Measurements from ENCODE around the gene HBA1. TPM values are rescaled to one million over a fixed set of nuclear protein-coding genes. Genes with fewer than 3 reads are reported as not detected.
A peak's percentile ranks its signal among the peaks of the same experiment; 100 is the strongest.
"Not testable (repeated sequence)": the region's sequence is repeated elsewhere in the genome, so short reads cannot be mapped to it uniquely, and the experiment has no call there.

Gene HBA1
- total RNA-seq, 1 experiment from 2014 or later = not detected

- H3K36me3 ChIP-seq (ENCODE audit: low read depth, low read length); BruUV-seq (replicated peaks); H3K9ac ChIP-seq (ENCODE audit: low read length); H3K4me3 ChIP-seq (ENCODE audit: low read length); ATAC-seq; H4K20me1 ChIP-seq (ENCODE audit: low read length); H3K79me2 ChIP-seq (ENCODE audit: low read length); POLR2A ChIA-PET (ENCODE audit: unreplicated experiment); H2AFZ ChIP-seq (ENCODE audit: low read length); intact Hi-C loops (cut with micrococcal nuclease); H3K4me1 ChIP-seq (ENCODE audit: insufficient read depth, low read length); H3K9me3 ChIP-seq (ENCODE audit: low read length); CTCF ChIA-PET; DNase-seq; H3K9me2 ChIP-seq (replicated peaks; ENCODE audit: low read length); H3K4me2 ChIP-seq (ENCODE audit: low read length); H3K27ac ChIP-seq (ENCODE audit: low read length); H3F3A ChIP-seq (ENCODE audit: low read length, unreplicated experiment); H3K27me3 ChIP-seq (ENCODE audit: low read length): not testable (repeated sequence)
Observed at GRCh38 chr16:153550-154216, 22.8 kb upstream of the HBA1 start.

GRCh38 chr16:154217-155030 is 22.1 kb upstream of the HBA1 start:
- H3K27ac ChIP-seq (ENCODE audit: low read length) = no peak overlapping the region
- peak overlapping the region; percentile 41 for H3K9ac ChIP-seq (ENCODE audit: low read length)
- ATAC-seq (peak; percentile 42), DNase-seq (no peak)
- intact Hi-C loops (cut with micrococcal nuclease) = no loop called here
- H3K9me3 ChIP-seq (ENCODE audit: low read length) = no peaks in the 10 kb centered on the region
- no peaks in the 10 kb centered on the region for H3K36me3 ChIP-seq (ENCODE audit: low read depth, low read length)
- no peaks in the 10 kb centered on the region for H4K20me1 ChIP-seq (ENCODE audit: low read length)
- H2AFZ ChIP-seq (ENCODE audit: low read length) = peak overlapping the region; percentile 95
- peak overlapping the region; percentile 74 for H3K4me3 ChIP-seq (ENCODE audit: low read length)
- no peaks in the 10 kb centered on the region for H3K9me2 ChIP-seq (replicated peaks; ENCODE audit: low read length)
- H3K79me2 ChIP-seq (ENCODE audit: low read length) = no peaks in the 10 kb centered on the region
- peak overlapping the region; percentile 97 for H3K4me2 ChIP-seq (ENCODE audit: low read length)
- no TSS peak for BruUV-seq (replicated peaks)
- H3K4me1 ChIP-seq (ENCODE audit: insufficient read depth, low read length) = peaks cover 7% of the 10 kb centered on the region; the same call in 1 of the 2 replicates
- POLR2A ChIA-PET (ENCODE audit: unreplicated experiment) = no interaction called here
- H3F3A ChIP-seq (ENCODE audit: low read length, unreplicated experiment) = no peaks in the 10 kb centered on the region
- H3K27me3 ChIP-seq (ENCODE audit: low read length) = no peaks in the 10 kb centered on the region
- TF ChIP-seq EZH2phosphoT487 (IDR thresholded peaks at IDR 0.05; ENCODE audit: borderline replicate concordance, low read length) (no peak), CTCF (conservative IDR thresholded peaks at IDR 0.05; ENCODE audit: low read depth, low read length) (no peak), EZH2 (IDR thresholded peaks at IDR 0.05; ENCODE audit: low read length, unreplicated experiment) (no peak)
- CTCF ChIA-PET = no interaction called here

GRCh38 chr16:155031-155398 is 21.5 kb upstream of the HBA1 start:
- TF ChIP-seq CTCF (conservative IDR thresholded peaks at IDR 0.05; ENCODE audit: low read depth, low read length) (no peak), EZH2 (IDR thresholded peaks at IDR 0.05; ENCODE audit: low read length, unreplicated experiment) (no peak), EZH2phosphoT487 (IDR thresholded peaks at IDR 0.05; ENCODE audit: borderline replicate concordance, low read length) (no peak)
- Histone ChIP-seq H3K4me1 (ENCODE audit: insufficient read depth, low read length) (peaks cover 7% of the 10 kb centered on the region; the same call in 1 of the 2 replicates), H2AFZ (ENCODE audit: low read length) (peak overlapping the region; percentile 95), H3K9me2 (replicated peaks; ENCODE audit: low read length) (no peaks in the 10 kb centered on the region), H3K27ac (ENCODE audit: low read length) (no peak overlapping the region), H3K36me3 (ENCODE audit: low read depth, low read length) (no peaks in the 10 kb centered on the region), H4K20me1 (ENCODE audit: low read length) (no peaks in the 10 kb centered on the region), H3K9ac (ENCODE audit: low read length) (no peak overlapping the region; the same call in 1 of the 2 replicates), H3K9me3 (ENCODE audit: low read length) (no peaks in the 10 kb centered on the region), H3K27me3 (ENCODE audit: low read length) (no peaks in the 10 kb centered on the region), H3K4me3 (ENCODE audit: low read length) (peak overlapping the region; percentile 74), H3K4me2 (ENCODE audit: low read length) (peak overlapping the region; percentile 97), H3F3A (ENCODE audit: low read length, unreplicated experiment) (no peaks in the 10 kb centered on the region), H3K79me2 (ENCODE audit: low read length) (no peaks in the 10 kb centered on the region)
- ChIA-PET POLR2A (ENCODE audit: unreplicated experiment) (no interaction called here), CTCF (no interaction called here)
- ATAC-seq = no peak
- BruUV-seq (replicated peaks) = no TSS peak
- intact Hi-C loops (cut with micrococcal nuclease) = no loop called here
- no peak for DNase-seq
